Gastroesophageal sphincter (tissue), 4 donors: Measurements from ENCODE around the gene SLC25A41. TPM values are rescaled to one million over a fixed set of nuclear protein-coding genes. Genes with fewer than 3 reads are reported as not detected.

Source experiments
- ATAC-seq: fragments of 150-250 bp; one replicate; pipeline ENCODE4 v1.9.1; 2016; ENCODE audit warnings: mild to moderate bottlenecking, moderate library complexity
- H3K27ac ChIP-seq, 4 donors: fragments of 200-600 bp; sonication (generic) in 3 of 4; 1 replicate in 3 of 4; 2 replicates in 1 of 4; pipeline ENCODE4 v1.5.1; 2016 to 2019
- H3K27me3 ChIP-seq: fragments of 200-600 bp; sonication (generic); one replicate; pipeline ENCODE4 v1.5.1; 2019
- H3K36me3 ChIP-seq, 2 donors: fragments of 200-600 bp; sonication (generic); one replicate each; pipeline ENCODE4 v1.5.1; 2019; ENCODE audit warnings: control low read depth in 1 of 2
- H3K4me1 ChIP-seq, 3 donors: fragments of 200-600 bp; sonication (generic); 1 replicate in 2 of 3; 2 replicates in 1 of 3; pipeline ENCODE4 v1.5.1; 2016 to 2019; ENCODE audit warnings: control low read depth in 2 of 3
- H3K4me3 ChIP-seq, 2 donors: fragments of 200-600 bp; sonication (generic); one replicate each; pipeline ENCODE4 v1.5.1; 2019; ENCODE audit warnings: mild to moderate bottlenecking in 1 of 2, moderate library complexity in 1 of 2
- H3K9me3 ChIP-seq, 3 donors: fragments of 200-600 bp; sonication (generic); one replicate each; pipeline ENCODE4 v1.5.1; 2017 to 2019; ENCODE audit warnings: control low read depth in 2 of 3
- CTCF ChIP-seq, 4 experiments: fragments of 200-600 bp in 2 of 4; fragments of 450-650 bp in 2 of 4; sonication (generic) in 1 of 4; IDR thresholded peaks; one replicate each; pipeline ENCODE4 v1.5.1; 2017 to 2019; ENCODE audit warnings: antibody characterized with exemption in 4 of 4, mild to moderate bottlenecking in 2 of 4, moderate library complexity in 2 of 4
- EP300 ChIP-seq: sonication (generic); formaldehyde crosslinking; IDR thresholded peaks from one replicate; pipeline ENCODE4 v1.6.1; 2017; ENCODE audit warnings: antibody characterized with exemption, mild to moderate bottlenecking
- POLR2A ChIP-seq, 2 donors: fragments of 450-650 bp; IDR thresholded peaks; one replicate each; pipeline ENCODE4 v1.6.1; 2017; ENCODE audit warnings: antibody characterized with exemption in 2 of 2, mild to moderate bottlenecking in 2 of 2, moderate library complexity in 1 of 2
- POLR2AphosphoS5 ChIP-seq: sonication (generic); formaldehyde crosslinking; IDR thresholded peaks from one replicate; pipeline ENCODE4 v1.6.1; 2017; ENCODE audit warnings: antibody characterized with exemption
- WGBS, 2 donors: methylation state at CpG; one replicate each; pipeline ENCODE4 v1.1.5; 2018; ENCODE audit warnings: low coverage in 1 of 2; 5-methylcytosine and 5-hydroxymethylcytosine counted together
- total RNA-seq, 4 donors: library from RNA; depleted of rRNA; stranded (reverse); fragments of >200 nt; gene quantifications; one replicate each; pipeline ENCODE4 v1.1.0, GENCODE V29; 2016

SLC25A41 gene
- total RNA-seq, 4 donors from 2014 or later: 0.27 to 1.3 TPM; not detected in 2

DNA sequence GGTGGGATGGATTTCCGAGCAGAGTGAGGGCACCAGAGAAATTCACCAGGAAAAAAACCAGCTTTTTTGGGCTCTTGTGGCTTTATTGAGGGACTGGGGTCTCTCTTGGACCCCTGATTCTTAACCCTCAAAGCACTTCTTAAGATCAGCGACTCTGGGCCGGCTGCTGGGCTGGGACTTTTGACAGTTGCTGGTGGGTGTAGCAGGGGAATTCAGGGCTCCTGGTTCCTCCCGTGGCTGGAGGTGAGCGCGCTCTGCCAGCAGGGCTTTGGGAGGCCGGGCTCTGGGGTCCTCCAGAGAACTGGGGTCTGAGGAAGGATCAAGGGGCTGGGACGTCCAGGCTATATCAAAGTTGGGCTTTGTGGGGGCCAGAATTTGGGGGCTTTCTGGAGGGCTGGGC lies 33.8 kb upstream of the SLC25A41 start:
- no peak for TF ChIP-seq POLR2A (IDR thresholded peaks at IDR 0.05)
- no peak for TF ChIP-seq POLR2AphosphoS5
- TF ChIP-seq EP300: no peak
- no peak for TF ChIP-seq CTCF (IDR thresholded peaks at IDR 0.05)
- Histone ChIP-seq H3K4me1 (peaks cover 0 to 8% (median 4%) of the 10 kb centered on the region in 3 donors), H3K9me3 (no peaks in the 10 kb centered on the region), H3K27me3 (peaks cover 28% of the 10 kb centered on the region), H3K27ac (no peak overlapping the region), H3K4me3 (no peak overlapping the region), H3K36me3 (no peaks in the 10 kb centered on the region)
- no peak for ATAC-seq
- whole genome bisulfite sequencing, 2 donors: 33 to 86% methylated on average over 1 to 4 of the region's 8 CpGs

GRCh38 chr19:6466526-6467248 lies 33.1 kb upstream of the SLC25A41 start:
- ATAC-seq: no peak
- TF ChIP-seq POLR2AphosphoS5: no peak
- TF ChIP-seq EP300: no peak
- no peak for TF ChIP-seq POLR2A (IDR thresholded peaks at IDR 0.05)
- TF ChIP-seq CTCF (IDR thresholded peaks at IDR 0.05): no peak
- Histone ChIP-seq H3K27me3 (peaks cover 28% of the 10 kb centered on the region), H3K4me1 (peaks cover 0 to 8% (median 4%) of the 10 kb centered on the region in 3 donors), H3K36me3 (no peaks in the 10 kb centered on the region), H3K27ac (no peak overlapping the region), H3K9me3 (no peaks in the 10 kb centered on the region), H3K4me3 (no peak overlapping the region)
- 40% methylated on average over 3 of the region's 21 CpGs; no CpG with 5 or more reads in 1 of the 2 donors for WGBS, 2 donors

GRCh38 chr19:6465663-6466062 lies 32.1 kb upstream of the SLC25A41 start:
- no peak for ATAC-seq
- TF ChIP-seq EP300 (no peak), CTCF (IDR thresholded peaks at IDR 0.05) (no peak), POLR2A (IDR thresholded peaks at IDR 0.05) (no peak), POLR2AphosphoS5 (no peak)
- Histone ChIP-seq H3K27me3 (peaks cover 28% of the 10 kb centered on the region), H3K27ac (no peak overlapping the region), H3K4me1 (peaks cover 0 to 8% (median 4%) of the 10 kb centered on the region in 3 donors), H3K36me3 (no peaks in the 10 kb centered on the region), H3K9me3 (no peaks in the 10 kb centered on the region), H3K4me3 (no peak overlapping the region)
- WGBS, 2 donors: 86 to 100% methylated on average over 6 to 7 of the region's 8 CpGs

- Histone ChIP-seq H3K36me3 (no peaks in the 10 kb centered on the region), H3K4me3 (no peak overlapping the region), H3K4me1 (peaks cover 0 to 8% (median 4%) of the 10 kb centered on the region in 3 donors), H3K27ac (no peak overlapping the region), H3K27me3 (peaks cover 28% of the 10 kb centered on the region), H3K9me3 (no peaks in the 10 kb centered on the region)
- WGBS, 2 donors: 24 to 51% methylated on average over 2 to 4 of the region's 9 CpGs
- ATAC-seq: no peak
- TF ChIP-seq EP300 (no peak), POLR2AphosphoS5 (no peak), POLR2A (IDR thresholded peaks at IDR 0.05) (no peak), CTCF (IDR thresholded peaks at IDR 0.05) (no peak)
Observed at GRCh38 chr19:6465006-6465405, 31.4 kb upstream of the SLC25A41 start.
